C4-2B (cell line): ENCODE results near the gene AIP.

Experiments used
- H3K27ac ChIP-seq: fragments of 450-650 bp; 2 replicates; pipeline ENCODE4 v1.5.1; 2017
- CTCF ChIP-seq: fragments of 450-650 bp; conservative IDR thresholded peaks from 2 replicates; pipeline ENCODE4 v1.5.1; 2017; ENCODE audit warnings: mild to moderate bottlenecking
- ZFX ChIP-seq: fragments of 450-650 bp; IDR thresholded peaks from 2 replicates; pipeline ENCODE4 v1.6.1; 2017

Gene AIP

GRCh38 chr11:67482827-67483798 is at the start of gene AIP:
TSS of gene AIP (plus strand) at chr11:67483026. CDS start at chr11:67483159, 133 bp downstream.
- H3K27ac ChIP-seq: peak within 1 kb of the TSS; percentile 64
- TF ChIP-seq CTCF (no peak), ZFX (no peak)

- TF ChIP-seq ZFX (no peak), CTCF (no peak)
- H3K27ac ChIP-seq: no peak overlapping the region
Measured at GRCh38 chr11:67433536-67434394, 49.1 kb upstream of the AIP start.

- no peak for TF ChIP-seq CTCF
- no peak for TF ChIP-seq ZFX
- no peak overlapping the region for H3K27ac ChIP-seq
Measured at GRCh38 chr11:67434395-67434881, 48.4 kb upstream of the AIP start.

GRCh38 chr11:67435031-67435726 is 47.6 kb upstream of the AIP start:
- no peak overlapping the region for H3K27ac ChIP-seq
- TF ChIP-seq ZFX: no peak
- no peak for TF ChIP-seq CTCF

GRCh38 chr11:67435727-67436458 is 46.9 kb upstream of the AIP start:
- TF ChIP-seq CTCF (no peak), ZFX (no peak)
- no peak overlapping the region for H3K27ac ChIP-seq

- H3K27ac ChIP-seq: no peak overlapping the region
- TF ChIP-seq CTCF: no peak
- no peak for TF ChIP-seq ZFX
Measured at GRCh38 chr11:67436459-67437081, 46.3 kb upstream of the AIP start.
